Measurements from ENCODE around the gene DOK6.

Gene DOK6

DNA sequence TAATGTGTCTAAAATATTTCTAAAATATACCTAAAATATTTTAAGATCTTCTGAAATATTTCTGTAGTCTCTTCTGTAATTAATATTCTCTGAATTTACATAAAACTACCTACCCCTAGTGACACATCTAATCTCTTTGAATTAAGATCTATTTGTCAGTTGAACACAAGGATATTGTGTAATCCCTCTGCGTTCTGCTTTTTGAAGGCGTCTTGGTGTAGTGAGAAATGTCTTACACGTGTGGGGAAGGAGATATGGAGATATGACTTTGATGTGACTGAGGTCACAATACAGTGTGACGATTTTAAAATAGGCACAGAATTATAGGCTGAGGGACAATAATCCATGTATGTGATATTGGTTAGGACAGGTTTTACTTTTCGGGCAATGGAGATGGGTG lies 79.8 kb downstream of the DOK6 start:
- Histone ChIP-seq H3K9me3 (ENCODE audit: low read length) (no peaks in the 10 kb centered on the region), H3K27me3 (ENCODE audit: insufficient read depth, low read length) (no peaks in the 10 kb centered on the region), H2AFZ (ENCODE audit: low read depth, low read length) (no peak overlapping the region), H3K36me3 (ENCODE audit: insufficient read depth, low read length) (no peaks in the 10 kb centered on the region), H3K4me1 (ENCODE audit: insufficient read depth, low read length) (no peaks in the 10 kb centered on the region), H3K4me3 (ENCODE audit: low read length) (no peak overlapping the region)

DNA sequence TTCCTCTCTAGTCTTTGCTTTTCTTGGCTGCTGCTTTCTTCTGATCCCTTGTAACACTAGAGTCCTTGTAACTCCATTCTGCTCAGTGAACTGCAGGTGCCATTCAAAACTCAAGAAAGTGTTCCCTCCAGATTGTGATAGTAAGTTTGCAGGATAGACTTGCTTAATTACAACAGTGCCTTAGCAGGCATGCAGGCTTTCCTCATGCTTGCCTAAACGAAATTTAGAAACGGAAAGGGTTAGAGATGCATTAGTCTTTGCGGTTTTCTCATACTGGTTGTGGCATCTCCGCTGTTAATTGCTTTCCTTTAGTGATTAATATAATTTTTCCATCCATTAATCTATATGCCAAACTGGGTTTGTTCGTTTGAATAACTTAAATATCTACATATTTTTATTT lies 82.9 kb downstream of the DOK6 start:
- Histone ChIP-seq H2AFZ (ENCODE audit: low read depth, low read length) (no peak overlapping the region), H3K9me3 (ENCODE audit: low read length) (peaks cover 3% of the 10 kb centered on the region), H3K36me3 (ENCODE audit: insufficient read depth, low read length) (no peaks in the 10 kb centered on the region), H3K4me3 (ENCODE audit: low read length) (no peak overlapping the region), H3K4me1 (ENCODE audit: insufficient read depth, low read length) (no peaks in the 10 kb centered on the region), H3K27me3 (ENCODE audit: insufficient read depth, low read length) (no peaks in the 10 kb centered on the region)

DNA sequence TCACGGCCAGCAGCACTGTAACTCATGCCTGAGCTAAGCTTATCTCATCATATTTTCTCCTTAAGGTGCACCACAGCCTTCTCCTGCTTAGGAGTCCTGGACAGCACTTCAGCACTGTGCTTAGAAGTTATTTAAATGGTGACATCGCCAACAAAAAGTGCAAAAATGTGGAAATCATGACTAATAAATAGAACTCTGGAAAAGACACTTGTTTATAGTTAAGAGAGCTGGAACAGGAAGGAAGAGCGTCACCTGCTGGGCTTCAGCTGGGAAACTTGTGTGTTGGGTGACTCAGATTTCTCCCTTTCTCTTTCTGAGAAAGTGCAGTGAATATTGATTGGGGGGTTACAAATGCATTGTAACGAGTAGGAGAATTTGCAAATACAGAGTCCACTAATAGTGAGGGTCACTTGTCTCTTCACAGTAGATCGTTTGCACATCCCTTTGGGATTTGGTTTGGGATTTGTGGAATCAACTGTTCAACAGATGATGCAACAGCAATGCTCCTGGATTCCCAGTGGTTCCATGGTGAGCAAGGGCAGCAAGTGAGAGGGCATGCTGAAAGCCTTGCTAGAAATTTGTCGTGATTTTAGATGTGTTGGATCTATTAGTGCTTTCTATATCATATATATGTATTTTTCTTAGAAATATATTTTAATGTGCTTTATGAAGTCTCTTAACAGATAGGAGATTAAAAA lies 84.2 kb downstream of the DOK6 start:
- no peaks in the 10 kb centered on the region for H3K4me1 ChIP-seq (ENCODE audit: insufficient read depth, low read length)
- no peak overlapping the region for H2AFZ ChIP-seq (ENCODE audit: low read depth, low read length)
- H3K9me3 ChIP-seq (ENCODE audit: low read length) = peaks cover 3% of the 10 kb centered on the region
- no peak overlapping the region for H3K4me3 ChIP-seq (ENCODE audit: low read length)
- H3K36me3 ChIP-seq (ENCODE audit: insufficient read depth, low read length) = no peaks in the 10 kb centered on the region
- no peaks in the 10 kb centered on the region for H3K27me3 ChIP-seq (ENCODE audit: insufficient read depth, low read length)

DNA sequence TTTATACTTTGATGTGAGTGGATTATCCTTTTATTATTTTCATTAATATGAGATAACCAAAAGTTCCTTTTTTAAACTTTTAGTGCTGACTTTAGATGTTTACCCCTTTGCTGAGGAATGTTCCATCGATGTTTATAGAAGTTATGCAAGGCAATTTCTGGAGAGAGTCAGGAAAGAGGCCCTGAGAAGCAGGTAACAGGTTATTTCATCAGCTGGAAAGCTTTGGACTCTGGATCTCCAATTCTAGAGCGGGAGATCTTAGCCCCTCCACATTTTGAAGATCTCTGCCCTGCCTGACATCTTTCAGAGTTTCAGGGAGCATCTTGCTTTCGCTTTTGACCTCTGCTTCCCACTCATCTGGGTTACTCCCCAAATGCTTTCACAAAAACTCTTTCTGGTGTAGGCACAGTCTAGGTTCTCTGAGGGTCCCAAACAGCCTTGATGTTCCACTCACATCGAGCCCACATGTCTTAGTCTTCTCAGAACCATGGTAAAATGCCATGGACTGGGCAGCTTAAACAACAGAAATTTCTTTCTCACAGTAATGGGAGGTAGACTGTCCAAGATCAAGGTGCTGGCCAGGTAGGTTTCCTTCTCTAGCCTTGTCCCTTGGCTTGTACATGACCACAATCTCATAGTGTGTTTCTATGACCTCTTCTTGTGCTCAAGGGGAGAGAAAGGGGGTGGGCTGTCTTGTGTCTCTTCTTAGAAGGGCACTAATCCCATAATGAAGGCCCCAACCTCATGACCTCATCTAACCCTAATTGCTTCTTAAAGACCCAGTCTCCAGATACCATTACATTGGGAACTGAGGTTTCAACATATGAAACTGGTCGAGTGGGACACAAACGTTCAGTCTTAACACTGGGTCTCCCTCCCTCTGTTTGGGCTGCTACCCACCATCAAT lies 87.1 kb downstream of the DOK6 start:
- no peak overlapping the region for H3K4me3 ChIP-seq (ENCODE audit: low read length)
- peaks cover 3% of the 10 kb centered on the region for H3K9me3 ChIP-seq (ENCODE audit: low read length)
- H3K27me3 ChIP-seq (ENCODE audit: insufficient read depth, low read length) = no peaks in the 10 kb centered on the region
- no peaks in the 10 kb centered on the region for H3K4me1 ChIP-seq (ENCODE audit: insufficient read depth, low read length)
- no peaks in the 10 kb centered on the region for H3K36me3 ChIP-seq (ENCODE audit: insufficient read depth, low read length)
- no peak overlapping the region for H2AFZ ChIP-seq (ENCODE audit: low read depth, low read length)

DNA sequence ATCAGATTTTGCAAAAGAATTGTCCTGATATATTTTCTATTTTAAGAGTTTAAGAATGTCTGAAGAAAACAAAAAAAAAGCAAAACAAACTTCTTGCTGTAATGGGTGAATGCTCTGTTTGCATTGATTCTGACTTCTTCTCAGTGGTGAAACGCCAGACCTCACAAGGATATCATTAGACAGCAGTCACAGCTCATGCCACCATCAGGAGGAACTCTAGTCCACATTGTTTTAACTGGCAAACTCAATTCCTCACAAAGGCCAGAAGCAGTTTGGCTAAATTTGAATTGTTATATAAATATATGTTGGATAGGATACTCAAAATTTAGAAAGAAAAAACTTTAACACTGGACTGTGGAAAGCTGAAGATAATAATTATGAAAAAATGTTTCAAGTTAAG lies 89.4 kb downstream of the DOK6 start:
- Histone ChIP-seq H3K36me3 (ENCODE audit: insufficient read depth, low read length) (no peaks in the 10 kb centered on the region), H3K4me3 (ENCODE audit: low read length) (no peak overlapping the region), H3K9me3 (ENCODE audit: low read length) (peaks cover 9% of the 10 kb centered on the region), H3K4me1 (ENCODE audit: insufficient read depth, low read length) (no peaks in the 10 kb centered on the region), H2AFZ (ENCODE audit: low read depth, low read length) (no peak overlapping the region), H3K27me3 (ENCODE audit: insufficient read depth, low read length) (no peaks in the 10 kb centered on the region)

DNA sequence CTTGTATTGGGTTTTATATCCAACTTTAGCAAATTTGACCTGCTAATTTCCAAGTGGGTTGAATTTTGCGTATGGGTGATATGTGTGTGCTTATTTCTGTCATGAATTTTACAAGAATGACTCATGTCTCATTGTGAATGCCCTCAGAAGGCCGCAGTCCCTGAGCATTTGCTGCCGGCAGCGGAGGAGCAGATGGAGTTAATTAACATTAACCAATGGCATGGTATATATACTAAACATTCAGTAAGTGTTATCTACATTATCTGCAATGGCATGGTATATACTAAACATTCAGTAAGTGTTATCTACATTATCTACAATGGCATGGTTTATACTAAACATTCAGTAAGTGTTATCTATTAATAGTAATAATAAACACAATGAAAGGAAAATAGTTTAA lies 90.1 kb downstream of the DOK6 start:
- peaks cover 15% of the 10 kb centered on the region for H3K9me3 ChIP-seq (ENCODE audit: low read length)
- H2AFZ ChIP-seq (ENCODE audit: low read depth, low read length) = no peak overlapping the region
- H3K4me3 ChIP-seq (ENCODE audit: low read length) = no peak overlapping the region
- no peaks in the 10 kb centered on the region for H3K36me3 ChIP-seq (ENCODE audit: insufficient read depth, low read length)
- no peaks in the 10 kb centered on the region for H3K27me3 ChIP-seq (ENCODE audit: insufficient read depth, low read length)
- H3K4me1 ChIP-seq (ENCODE audit: insufficient read depth, low read length) = no peaks in the 10 kb centered on the region

DNA sequence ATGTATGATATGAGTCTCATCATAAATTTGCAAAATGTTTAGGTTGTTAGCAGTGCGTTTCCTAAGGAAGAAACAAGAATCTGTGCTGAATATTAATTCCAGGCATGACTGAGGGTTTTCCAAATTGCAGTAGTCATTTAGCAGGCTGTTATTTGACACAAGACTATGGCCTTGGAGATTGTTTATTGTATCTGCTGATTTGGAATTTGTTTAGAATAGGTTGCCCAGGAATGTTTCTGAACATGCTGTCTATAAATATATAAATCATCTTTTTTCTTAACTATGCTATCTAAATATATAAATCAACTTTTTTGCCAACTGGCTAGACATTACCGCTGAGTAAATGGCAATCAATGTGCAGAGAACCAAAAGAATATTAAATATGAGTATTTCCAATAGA lies 90.9 kb downstream of the DOK6 start:
- H3K4me1 ChIP-seq (ENCODE audit: insufficient read depth, low read length) = no peaks in the 10 kb centered on the region
- H3K27me3 ChIP-seq (ENCODE audit: insufficient read depth, low read length) = no peaks in the 10 kb centered on the region
- no peaks in the 10 kb centered on the region for H3K36me3 ChIP-seq (ENCODE audit: insufficient read depth, low read length)
- no peak overlapping the region for H2AFZ ChIP-seq (ENCODE audit: low read depth, low read length)
- H3K4me3 ChIP-seq (ENCODE audit: low read length) = no peak overlapping the region
- peaks cover 16% of the 10 kb centered on the region for H3K9me3 ChIP-seq (ENCODE audit: low read length)

DNA sequence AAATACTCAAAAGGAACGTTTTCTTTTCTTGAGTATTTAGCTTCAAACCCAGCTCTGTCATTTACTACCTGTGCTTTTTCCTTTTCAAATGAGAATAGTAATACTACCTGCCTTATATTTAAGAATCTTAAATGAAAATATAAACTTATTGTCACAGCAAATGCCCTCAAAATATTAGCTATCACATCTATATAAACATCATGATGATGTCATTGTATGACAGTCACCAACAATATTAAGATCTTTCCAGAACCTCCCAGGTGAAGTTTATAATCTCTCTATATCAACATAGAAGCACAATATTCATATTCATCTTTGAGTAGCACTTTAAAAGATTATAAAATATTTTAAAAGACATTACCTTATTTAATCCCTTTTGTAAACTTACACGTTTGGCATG lies 92.2 kb downstream of the DOK6 start:
- H3K4me3 ChIP-seq (ENCODE audit: low read length) = no peak overlapping the region
- no peaks in the 10 kb centered on the region for H3K4me1 ChIP-seq (ENCODE audit: insufficient read depth, low read length)
- H3K9me3 ChIP-seq (ENCODE audit: low read length) = peaks cover 15% of the 10 kb centered on the region
- H2AFZ ChIP-seq (ENCODE audit: low read depth, low read length) = no peak overlapping the region
- H3K27me3 ChIP-seq (ENCODE audit: insufficient read depth, low read length) = no peaks in the 10 kb centered on the region
- no peaks in the 10 kb centered on the region for H3K36me3 ChIP-seq (ENCODE audit: insufficient read depth, low read length)

DNA sequence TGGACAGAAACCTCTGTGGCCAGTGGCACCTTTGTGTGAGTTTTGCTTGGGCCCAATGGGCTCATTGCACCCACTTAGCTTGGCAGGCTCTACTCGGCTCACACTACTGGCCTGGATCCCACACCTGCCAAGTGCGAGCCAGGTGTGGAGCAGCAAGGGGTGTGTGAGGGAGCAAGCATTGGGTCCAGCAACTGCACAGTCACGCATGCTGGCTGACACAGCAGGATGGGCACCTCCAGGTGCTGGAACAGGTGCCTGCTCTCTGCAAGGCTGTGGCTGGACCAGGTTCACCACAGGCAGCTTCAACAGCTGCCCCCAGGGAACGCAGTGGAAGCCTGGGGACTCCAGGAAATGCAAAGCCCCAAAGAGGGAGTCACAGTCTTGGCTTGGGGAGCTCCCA lies 94.2 kb downstream of the DOK6 start:
- no peaks in the 10 kb centered on the region for H3K36me3 ChIP-seq (ENCODE audit: insufficient read depth, low read length)

DNA sequence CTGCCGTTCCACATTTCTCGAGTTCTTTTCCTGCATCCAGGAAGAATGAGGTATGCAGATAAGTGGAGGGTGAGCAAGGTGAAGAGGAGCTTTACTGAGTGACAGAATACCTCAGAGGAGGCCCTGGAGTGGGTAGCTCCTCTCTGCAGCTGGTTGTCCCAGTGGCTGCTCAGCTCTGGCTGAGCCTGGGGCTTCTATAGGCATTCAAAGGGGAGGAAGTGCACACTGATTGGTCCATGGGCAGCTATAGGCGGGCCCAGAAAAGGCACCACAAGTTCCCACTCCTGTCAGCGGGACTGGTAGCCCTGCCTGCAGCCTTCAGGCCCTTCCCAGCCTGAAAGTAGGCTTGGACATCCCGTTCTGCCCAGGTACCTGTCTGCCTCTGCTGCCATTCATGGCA lies 94.7 kb downstream of the DOK6 start:
- H3K9me3 ChIP-seq (ENCODE audit: low read length) = peaks cover 13% of the 10 kb centered on the region
- H2AFZ ChIP-seq (ENCODE audit: low read depth, low read length) = no peak overlapping the region
- H3K36me3 ChIP-seq (ENCODE audit: insufficient read depth, low read length) = no peaks in the 10 kb centered on the region
- H3K27me3 ChIP-seq (ENCODE audit: insufficient read depth, low read length) = no peaks in the 10 kb centered on the region
- no peak overlapping the region for H3K4me3 ChIP-seq (ENCODE audit: low read length)
- no peaks in the 10 kb centered on the region for H3K4me1 ChIP-seq (ENCODE audit: insufficient read depth, low read length)

More for the DNA sequence above, 94.2 kb downstream of the DOK6 start:
- Histone ChIP-seq H2AFZ (ENCODE audit: low read depth, low read length) (no peak overlapping the region), H3K27me3 (ENCODE audit: insufficient read depth, low read length) (no peaks in the 10 kb centered on the region), H3K9me3 (ENCODE audit: low read length) (peaks cover 13% of the 10 kb centered on the region), H3K4me3 (ENCODE audit: low read length) (no peak overlapping the region), H3K4me1 (ENCODE audit: insufficient read depth, low read length) (no peaks in the 10 kb centered on the region)

DNA sequence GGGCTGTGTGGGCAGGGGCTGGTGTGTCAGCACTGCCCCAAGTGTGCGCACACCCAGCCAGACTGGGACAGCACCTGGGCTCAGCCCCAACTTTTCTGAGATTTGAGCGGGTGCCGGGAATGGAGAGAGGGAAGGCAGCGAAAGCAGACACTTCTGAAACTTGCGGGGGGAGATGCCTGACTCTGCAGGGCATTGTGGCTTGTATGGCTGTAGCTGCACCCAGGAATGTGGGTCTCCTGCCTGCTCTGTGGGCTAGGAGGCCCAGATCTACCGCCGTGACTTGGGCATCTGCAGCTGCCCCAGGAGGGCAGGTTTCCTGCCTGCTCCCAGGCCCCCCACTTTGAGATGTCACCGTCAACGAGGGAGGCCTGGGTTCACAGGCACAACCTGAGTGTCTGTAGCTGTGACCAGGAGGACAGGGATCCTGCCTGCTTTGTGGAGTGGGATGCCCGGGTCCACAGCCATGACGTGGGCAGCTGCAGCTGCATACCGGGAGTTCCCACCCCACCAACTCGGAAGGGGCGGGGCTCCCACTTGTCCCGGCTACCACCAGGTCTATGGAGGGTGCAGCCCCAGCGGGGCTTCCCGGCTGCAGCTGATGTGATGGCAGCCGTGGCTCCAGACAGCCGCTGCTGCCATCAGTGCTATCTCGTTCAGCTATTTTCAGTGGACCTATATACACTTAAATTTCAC lies 95.3 kb downstream of the DOK6 start:
- Histone ChIP-seq H3K36me3 (ENCODE audit: insufficient read depth, low read length) (no peaks in the 10 kb centered on the region), H3K9me3 (ENCODE audit: low read length) (peaks cover 13% of the 10 kb centered on the region), H3K27me3 (ENCODE audit: insufficient read depth, low read length) (no peaks in the 10 kb centered on the region), H3K4me3 (ENCODE audit: low read length) (no peak overlapping the region), H3K4me1 (ENCODE audit: insufficient read depth, low read length) (no peaks in the 10 kb centered on the region), H2AFZ (ENCODE audit: low read depth, low read length) (no peak overlapping the region)

DNA sequence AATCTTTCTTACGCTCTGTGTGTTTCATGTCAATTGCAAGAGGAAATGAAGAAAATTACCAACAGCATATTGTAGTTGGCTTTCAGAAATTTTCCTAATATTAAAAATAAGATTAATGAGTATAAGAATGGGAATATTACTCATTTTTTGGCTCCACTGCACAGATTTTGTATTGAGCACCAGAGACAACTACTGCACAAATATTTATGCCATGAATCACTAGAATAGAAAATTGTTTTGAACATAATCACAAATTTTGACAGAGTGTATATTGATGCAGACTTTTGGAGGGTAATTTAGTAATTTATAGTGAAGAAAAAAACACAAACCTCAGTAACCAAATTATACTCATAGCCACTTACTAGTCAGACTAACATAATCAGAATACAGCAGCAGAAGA lies 118.3 kb downstream of the DOK6 start:
- Histone ChIP-seq H3K27me3 (ENCODE audit: insufficient read depth, low read length) (no peaks in the 10 kb centered on the region), H3K9me3 (ENCODE audit: low read length) (no peaks in the 10 kb centered on the region), H3K4me3 (ENCODE audit: low read length) (no peak overlapping the region), H3K4me1 (ENCODE audit: insufficient read depth, low read length) (no peaks in the 10 kb centered on the region), H3K36me3 (ENCODE audit: insufficient read depth, low read length) (no peaks in the 10 kb centered on the region), H2AFZ (ENCODE audit: low read depth, low read length) (no peak overlapping the region)

DNA sequence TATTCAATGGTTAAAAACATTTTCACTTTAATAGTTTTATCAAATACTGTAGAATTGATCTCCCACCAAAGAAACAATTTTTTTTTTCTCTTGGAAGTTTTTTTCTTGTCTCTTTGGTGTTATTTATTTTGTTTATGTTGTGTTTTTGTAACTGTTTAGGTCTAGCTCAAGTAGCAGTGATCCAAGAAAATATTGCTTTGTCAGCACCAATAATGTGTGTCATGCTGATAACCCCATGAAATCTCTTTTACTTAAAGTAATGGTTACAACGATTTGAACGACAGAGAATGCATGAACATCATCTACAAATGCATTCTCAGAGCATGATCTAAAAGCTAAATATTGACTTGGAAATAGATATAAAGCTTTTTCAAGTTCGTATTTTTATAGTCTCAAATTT lies 122.9 kb downstream of the DOK6 start:
- no peak overlapping the region for H3K4me3 ChIP-seq (ENCODE audit: low read length)
- H3K27me3 ChIP-seq (ENCODE audit: insufficient read depth, low read length) = no peaks in the 10 kb centered on the region
- H3K9me3 ChIP-seq (ENCODE audit: low read length) = no peaks in the 10 kb centered on the region
- no peaks in the 10 kb centered on the region for H3K4me1 ChIP-seq (ENCODE audit: insufficient read depth, low read length)
- H3K36me3 ChIP-seq (ENCODE audit: insufficient read depth, low read length) = no peaks in the 10 kb centered on the region
- no peak overlapping the region for H2AFZ ChIP-seq (ENCODE audit: low read depth, low read length)
